CD14-positive monocyte (primary cell): ENCODE results near the gene SMIM38. TPM values are rescaled to one million over a fixed set of nuclear protein-coding genes. Genes with fewer than 3 reads are reported as not detected.

Source experiments
- DNase-seq, 3 donors: peaks; one replicate each; pipeline ENCODE4 v3.0.0-alpha.2; 2011 to 2022
- H2AFZ ChIP-seq: 2 replicates; pipeline ENCODE4 v1.6.0; 2012; ENCODE audit warnings: mild to moderate bottlenecking, low read depth, low read length, inconsistent platforms; ENCODE audit not compliant: insufficient read depth, poor library complexity, severe bottlenecking
- H3K27ac ChIP-seq, 2 donors: 1 replicate in 1 of 2; 2 replicates in 1 of 2; pipeline ENCODE4 v1.5.1; 2012 to 2013; ENCODE audit warnings: low read length in 2 of 2, control low read depth in 1 of 2, inconsistent platforms in 1 of 2, low read depth in 1 of 2, mild to moderate bottlenecking in 1 of 2
- H3K27me3 ChIP-seq, 2 donors: one replicate each; pipeline versions ENCODE4 v1.6.0 to v1.6.1; 2011 to 2013; ENCODE audit warnings: low read length in 2 of 2; ENCODE audit not compliant: control insufficient read depth in 2 of 2, insufficient read depth in 2 of 2
- H3K36me3 ChIP-seq, 2 donors: replicated peaks in 1 of 2; 1 replicate in 1 of 2; 2 replicates in 1 of 2; pipeline versions ENCODE4 v1.5.1 to v1.6.1; 2012 to 2013; ENCODE audit warnings: low read length in 2 of 2, control low read depth in 1 of 2, inconsistent platforms in 1 of 2, mild to moderate bottlenecking in 1 of 2; ENCODE audit not compliant: insufficient read depth in 2 of 2, control insufficient read depth in 1 of 2
- H3K4me1 ChIP-seq, 2 donors: 1 replicate in 1 of 2; 2 replicates in 1 of 2; pipeline versions ENCODE4 v1.5.1 to v1.6.1; 2012 to 2013; ENCODE audit warnings: low read length in 2 of 2, control low read depth in 1 of 2, inconsistent platforms in 1 of 2, mild to moderate bottlenecking in 1 of 2, moderate library complexity in 1 of 2; ENCODE audit not compliant: insufficient read depth in 2 of 2, control insufficient read depth in 1 of 2
- H3K4me2 ChIP-seq: replicated peaks from 2 replicates; pipeline ENCODE3; 2012; ENCODE audit warnings: low read length, moderate library complexity, mild to moderate bottlenecking; ENCODE audit not compliant: poor library complexity, severe bottlenecking; ENCODE audit errors: extremely low read depth
- H3K4me3 ChIP-seq, 3 experiments: fragments of 200-600 bp in 1 of 3; sonication (generic) in 1 of 3; replicated peaks in 1 of 3; 1 replicate in 2 of 3; 2 replicates in 1 of 3; pipeline ENCODE4 v1.5.1; 2011 to 2013; ENCODE audit warnings: low read length in 3 of 3, mild to moderate bottlenecking in 3 of 3, control low read depth in 2 of 3, low read depth in 2 of 3, inconsistent platforms in 1 of 3, moderate library complexity in 1 of 3
- H3K79me2 ChIP-seq: 2 replicates; pipeline ENCODE4 v1.6.0; 2012; ENCODE audit warnings: mild to moderate bottlenecking, control low read depth, inconsistent platforms, low read length, moderate library complexity; ENCODE audit not compliant: insufficient read depth
- H3K9ac ChIP-seq: 2 replicates; pipeline ENCODE4 v1.6.0; 2017; ENCODE audit warnings: low read length, mild to moderate bottlenecking; ENCODE audit not compliant: insufficient read depth, poor library complexity, severe bottlenecking
- H3K9me3 ChIP-seq, 2 donors: replicated peaks in 1 of 2; 1 replicate in 1 of 2; 2 replicates in 1 of 2; pipeline versions ENCODE4 v1.5.1 to v1.6.1; 2012 to 2013; ENCODE audit warnings: low read length in 2 of 2, control low read depth in 1 of 2; ENCODE audit not compliant: control insufficient read depth in 1 of 2, insufficient read depth in 1 of 2
- H4K20me1 ChIP-seq: 2 replicates; pipeline ENCODE4 v1.6.0; 2012; ENCODE audit warnings: mild to moderate bottlenecking, low read length, control low read depth, moderate library complexity; ENCODE audit not compliant: insufficient read depth
- H3K27ac Mint-ChIP-seq, 7 donors: one replicate each; pipeline ENCODE4 v1.8.0; 2020; ENCODE audit warnings: mild to moderate bottlenecking in 7 of 7, mixed read lengths in 7 of 7, moderate library complexity in 6 of 7, inconsistent platforms in 2 of 7
- H3K27me3 Mint-ChIP-seq, 3 donors: one replicate each; pipeline ENCODE4 v1.8.0; 2021 to 2022; ENCODE audit warnings: low read depth in 3 of 3, mild to moderate bottlenecking in 3 of 3, mixed read lengths in 3 of 3, moderate library complexity in 3 of 3, inconsistent platforms in 1 of 3
- H3K36me3 Mint-ChIP-seq, 2 donors: one replicate each; pipeline ENCODE4 v1.8.0; 2020; ENCODE audit warnings: mixed read lengths in 2 of 2, inconsistent platforms in 1 of 2, mild to moderate bottlenecking in 1 of 2
- H3K4me1 Mint-ChIP-seq: one replicate; pipeline ENCODE4 v1.8.0; 2020; ENCODE audit warnings: mild to moderate bottlenecking, mixed read lengths
- H3K4me3 Mint-ChIP-seq, 2 donors: one replicate each; pipeline ENCODE4 v1.8.0; 2020; ENCODE audit warnings: mild to moderate bottlenecking in 2 of 2, mixed read lengths in 2 of 2, moderate library complexity in 1 of 2
- H3K9me3 Mint-ChIP-seq, 7 donors: one replicate each; pipeline ENCODE4 v1.8.0; 2020 to 2022; ENCODE audit warnings: mixed read lengths in 7 of 7, mild to moderate bottlenecking in 6 of 7, moderate library complexity in 6 of 7, inconsistent platforms in 2 of 7
- CTCF ChIP-seq: fragments of 200-600 bp; IDR thresholded peaks from one replicate; pipeline ENCODE4 v1.8.0; 2022; ENCODE audit warnings: antibody characterized with exemption, mild to moderate bottlenecking
- WGBS: methylation state at CpG from one replicate; pipeline ENCODE4 v1.1.5; 2013; ENCODE audit warnings: missing lambda C conversion rate; ENCODE audit not compliant: insufficient coverage; 5-methylcytosine and 5-hydroxymethylcytosine counted together
- intact Hi-C, 2 donors: fragments of 100-400 bp; cut with micrococcal nuclease; formaldehyde crosslinking; loops; one replicate each; pipeline versions ENCODE4 v1.15.0 to v1.15.1; 2023
- polyA plus RNA-seq, 3 donors: library from polyadenylated mRNA; depleted of rRNA in 1 of 3; unstranded in 2 of 3; stranded (reverse) in 1 of 3; fragments of 300-500 nt in 2 of 3; fragments of >200 nt in 1 of 3; fragmentation: Illumina TruSeq in 2 of 3; gene quantifications; 1 replicate in 2 of 3; 2 replicates in 1 of 3; pipeline ENCODE4 v1.2.3, GENCODE V29; 2012 to 2021

Gene SMIM38
- polyA plus RNA-seq, 3 donors, result 0.05 TPM; not detected in 2

- H3K4me3 ChIP-seq, result no peak overlapping the region
- WGBS, result 92% methylated on average over 1 of the region's 2 CpGs
- no peaks in the 10 kb centered on the region for H3K27me3 ChIP-seq
- no peaks in the 10 kb centered on the region for H3K9me3 ChIP-seq
- H3K4me1 ChIP-seq, result no peaks in the 10 kb centered on the region
- DNase-seq, result no peak
- Mint-ChIP-seq H3K4me1 (no peaks in the 10 kb centered on the region), H3K36me3 (no peaks in the 10 kb centered on the region), H3K9me3 (peaks cover 0 to 7% (median 2%) of the 10 kb centered on the region in 7 donors), H3K27ac (no peak overlapping the region), H3K4me3 (no peak overlapping the region), H3K27me3 (peaks cover 3 to 5% (median 4%) of the 10 kb centered on the region in 3 donors)
- no peak overlapping the region for H3K9ac ChIP-seq
- H4K20me1 ChIP-seq, result no peaks in the 10 kb centered on the region
- H3K4me2 ChIP-seq, result no peak overlapping the region
- TF ChIP-seq CTCF, result no peak
- H3K79me2 ChIP-seq, result no peaks in the 10 kb centered on the region
- H3K36me3 ChIP-seq, result no peaks in the 10 kb centered on the region
- intact Hi-C loops, result no loop called here
- no peak overlapping the region for H3K27ac ChIP-seq
- H2AFZ ChIP-seq, result no peak overlapping the region
Observed at GRCh38 chr11:69193629-69194028, 37.9 kb downstream of the SMIM38 start.

- intact Hi-C loops, result no loop called here
Observed at GRCh38 chr11:69194396-69194795, 38.7 kb downstream of the SMIM38 start.

More at GRCh38 chr11:69194396-69194795, 38.7 kb downstream of the SMIM38 start:
- Histone ChIP-seq H3K36me3 (no peaks in the 10 kb centered on the region), H3K9ac (no peak overlapping the region), H3K27ac (no peak overlapping the region), H3K27me3 (no peaks in the 10 kb centered on the region), H3K79me2 (no peaks in the 10 kb centered on the region), H4K20me1 (no peaks in the 10 kb centered on the region), H3K4me3 (no peak overlapping the region), H3K4me2 (no peak overlapping the region), H2AFZ (no peak overlapping the region), H3K4me1 (no peaks in the 10 kb centered on the region), H3K9me3 (no peaks in the 10 kb centered on the region)
- WGBS, result 100% methylated on average over 1 of the region's 1 CpG
- H3K27me3 Mint-ChIP-seq, result peaks cover 5% of the 10 kb centered on the region in 3 donors
- no peak for TF ChIP-seq CTCF
- H3K4me3 Mint-ChIP-seq, result no peak overlapping the region
- no peak overlapping the region for H3K27ac Mint-ChIP-seq
- peaks cover 0 to 5% (median 2%) of the 10 kb centered on the region in 7 donors for H3K9me3 Mint-ChIP-seq
- no peak for DNase-seq
- H3K36me3 Mint-ChIP-seq, result no peaks in the 10 kb centered on the region
- H3K4me1 Mint-ChIP-seq, result no peaks in the 10 kb centered on the region
